Panc1 (cell line): ENCODE measurements around the gene CNTRL. TPM values are rescaled to one million over a fixed set of nuclear protein-coding genes. Genes with fewer than 3 reads are reported as not detected.

Source experiments
- ATAC-seq: fragments of 200-7000 bp; cut with Tn5 transposase; 2 replicates; pipeline ENCODE4 v1.9.1; 2020; ENCODE audit warnings: mild to moderate bottlenecking, moderate library complexity
- BruUV-seq: library from RNA; stranded (reverse); fragments of 400-500 nt; replicated peaks from 2 replicates; lab custom pipeline; 2021; lab: Mats Ljungman, UMichigan
- CTCF ChIA-PET: fragments of 300-600 bp; sonication (Branson Sonifier 250); formaldehyde crosslinking; loops from one replicate; lab custom pipeline; 2022; ENCODE audit warnings: antibody characterized with exemption; lab: Charles Lee
- POLR2A ChIA-PET: fragments of 300-600 bp; sonication (Branson Sonifier 250); formaldehyde crosslinking; loops from one replicate; lab custom pipeline; 2022; ENCODE audit warnings: antibody characterized with exemption; lab: Charles Lee
- DNase-seq: peaks from one replicate; pipeline ENCODE4 v3.0.0-alpha.2; 2010; ENCODE audit warnings: low read depth, low spot score
- H3K27ac ChIP-seq: 2 replicates; pipeline ENCODE4 v1.5.1; 2011; ENCODE audit warnings: mild to moderate bottlenecking, low read length, inconsistent platforms
- H3K27me3 ChIP-seq: fragments of 200-500 bp; sonication (Bioruptor generic); 2 replicates; pipeline ENCODE4 v1.6.0; 2014; ENCODE audit warnings: low read length, inconsistent platforms; ENCODE audit not compliant: control insufficient read depth, insufficient read depth
- H3K36me3 ChIP-seq: fragments of 200-500 bp; sonication (Bioruptor generic); 2 replicates; pipeline ENCODE4 v1.5.1; 2014; ENCODE audit warnings: inconsistent platforms, mild to moderate bottlenecking, low read length, moderate library complexity; ENCODE audit not compliant: control insufficient read depth, insufficient read depth
- H3K4me1 ChIP-seq: 2 replicates; pipeline ENCODE4 v1.5.1; 2011; ENCODE audit warnings: inconsistent platforms, mild to moderate bottlenecking, low read length, moderate library complexity; ENCODE audit not compliant: control insufficient read depth, insufficient read depth
- H3K4me3 ChIP-seq, 2 experiments: 2 replicates each; pipeline ENCODE4 v1.5.1; 2011 to 2012; ENCODE audit warnings: low read depth in 2 of 2, low read length in 2 of 2, mild to moderate bottlenecking in 2 of 2, inconsistent platforms in 1 of 2, moderate library complexity in 1 of 2
- H3K9me3 ChIP-seq: fragments of 200-500 bp; sonication (Bioruptor generic); 2 replicates; pipeline ENCODE4 v1.5.1; 2014; ENCODE audit warnings: low read depth, mild to moderate bottlenecking, inconsistent platforms, low read length, moderate library complexity; ENCODE audit not compliant: control insufficient read depth, insufficient read depth
- POLR2AphosphoS5 ChIP-seq: IDR thresholded peaks from 2 replicates; pipeline ENCODE4 v1.6.1; 2012; ENCODE audit warnings: mild to moderate bottlenecking, low read depth, low read length, moderate library complexity
- SIN3A ChIP-seq: IDR thresholded peaks from 2 replicates; pipeline ENCODE4 v1.6.1; 2012; ENCODE audit warnings: low read depth, mild to moderate bottlenecking, low read length, moderate library complexity, borderline replicate concordance; ENCODE audit not compliant: insufficient read depth
- TCF7L2 ChIP-seq: IDR thresholded peaks from 2 replicates; pipeline ENCODE4 v1.6.1; 2011; ENCODE audit warnings: mild to moderate bottlenecking, low read depth, low read length, inconsistent platforms
- in situ Hi-C: cut with HindIII; loops from 2 replicates; pipeline ENCODE4 v1.10.0; 2016; ENCODE audit warnings: low sequenced_read_pairs, low pct_unique_long_range_greater_than_20kb
- intact Hi-C: fragments of 100-400 bp; cut with micrococcal nuclease; formaldehyde crosslinking; loops from one replicate; pipeline ENCODE4 v1.10.0; 2022; ENCODE audit not compliant: unreplicated experiment
- total RNA-seq: library from RNA; stranded (reverse); gene quantifications from one replicate; pipeline ENCODE4 v1.2.1, GENCODE V29; 2021; ENCODE audit not compliant: unreplicated experiment
- TF ChIP-seq, protein P1 (sequence below): fragments of 450-650 bp; IDR thresholded peaks from 2 replicates; pipeline ENCODE4 v1.5.1; 2017; ENCODE audit warnings: mild to moderate bottlenecking
- TF ChIP-seq, protein P2 (sequence below), 2 experiments: IDR thresholded peaks; 2 replicates each; pipeline ENCODE4 v1.6.1; 2011 to 2012; ENCODE audit warnings: low read depth in 2 of 2, control low read depth in 1 of 2, low read length in 1 of 2, mild to moderate bottlenecking in 1 of 2, moderate library complexity in 1 of 2; ENCODE audit not compliant: insufficient read depth in 1 of 2

CNTRL gene
- total RNA-seq, 1 experiment from 2014 or later: 11.5 TPM

DNA sequence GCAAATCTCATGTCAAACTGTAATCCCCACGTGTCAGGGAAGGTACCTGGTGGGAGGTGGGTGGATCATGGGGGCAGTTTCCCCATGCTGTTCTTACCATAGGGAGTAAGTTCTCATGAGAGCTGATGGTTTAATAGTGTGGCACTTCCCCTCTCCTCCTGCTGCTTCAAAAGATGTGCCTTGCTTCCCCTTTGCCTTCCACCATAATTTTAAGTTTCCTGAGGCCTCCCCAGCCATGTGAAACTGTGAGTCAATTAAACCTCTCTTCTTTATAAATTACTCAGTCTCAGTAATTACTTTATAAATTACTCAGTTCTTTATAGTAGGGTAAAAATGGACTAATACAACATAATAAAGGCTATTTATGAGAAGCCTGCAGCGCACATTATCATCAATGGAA lies 7.1 kb upstream of the CNTRL start:
- Histone ChIP-seq H3K27ac (no peak overlapping the region), H3K36me3 (no peaks in the 10 kb centered on the region), H3K9me3 (no peaks in the 10 kb centered on the region), H3K4me1 (no peaks in the 10 kb centered on the region), H3K4me3 (no peak overlapping the region), H3K27me3 (no peaks in the 10 kb centered on the region)
- in situ Hi-C loops: no loop called here
- intact Hi-C loops: no loop called here
- POLR2A ChIA-PET: no interaction called here
- no TSS peak for BruUV-seq
- CTCF ChIA-PET: no interaction called here
- TF ChIP-seq, protein P1, sequence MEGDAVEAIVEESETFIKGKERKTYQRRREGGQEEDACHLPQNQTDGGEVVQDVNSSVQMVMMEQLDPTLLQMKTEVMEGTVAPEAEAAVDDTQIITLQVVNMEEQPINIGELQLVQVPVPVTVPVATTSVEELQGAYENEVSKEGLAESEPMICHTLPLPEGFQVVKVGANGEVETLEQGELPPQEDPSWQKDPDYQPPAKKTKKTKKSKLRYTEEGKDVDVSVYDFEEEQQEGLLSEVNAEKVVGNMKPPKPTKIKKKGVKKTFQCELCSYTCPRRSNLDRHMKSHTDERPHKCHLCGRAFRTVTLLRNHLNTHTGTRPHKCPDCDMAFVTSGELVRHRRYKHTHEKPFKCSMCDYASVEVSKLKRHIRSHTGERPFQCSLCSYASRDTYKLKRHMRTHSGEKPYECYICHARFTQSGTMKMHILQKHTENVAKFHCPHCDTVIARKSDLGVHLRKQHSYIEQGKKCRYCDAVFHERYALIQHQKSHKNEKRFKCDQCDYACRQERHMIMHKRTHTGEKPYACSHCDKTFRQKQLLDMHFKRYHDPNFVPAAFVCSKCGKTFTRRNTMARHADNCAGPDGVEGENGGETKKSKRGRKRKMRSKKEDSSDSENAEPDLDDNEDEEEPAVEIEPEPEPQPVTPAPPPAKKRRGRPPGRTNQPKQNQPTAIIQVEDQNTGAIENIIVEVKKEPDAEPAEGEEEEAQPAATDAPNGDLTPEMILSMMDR: no peak
- TF ChIP-seq, protein P2, sequence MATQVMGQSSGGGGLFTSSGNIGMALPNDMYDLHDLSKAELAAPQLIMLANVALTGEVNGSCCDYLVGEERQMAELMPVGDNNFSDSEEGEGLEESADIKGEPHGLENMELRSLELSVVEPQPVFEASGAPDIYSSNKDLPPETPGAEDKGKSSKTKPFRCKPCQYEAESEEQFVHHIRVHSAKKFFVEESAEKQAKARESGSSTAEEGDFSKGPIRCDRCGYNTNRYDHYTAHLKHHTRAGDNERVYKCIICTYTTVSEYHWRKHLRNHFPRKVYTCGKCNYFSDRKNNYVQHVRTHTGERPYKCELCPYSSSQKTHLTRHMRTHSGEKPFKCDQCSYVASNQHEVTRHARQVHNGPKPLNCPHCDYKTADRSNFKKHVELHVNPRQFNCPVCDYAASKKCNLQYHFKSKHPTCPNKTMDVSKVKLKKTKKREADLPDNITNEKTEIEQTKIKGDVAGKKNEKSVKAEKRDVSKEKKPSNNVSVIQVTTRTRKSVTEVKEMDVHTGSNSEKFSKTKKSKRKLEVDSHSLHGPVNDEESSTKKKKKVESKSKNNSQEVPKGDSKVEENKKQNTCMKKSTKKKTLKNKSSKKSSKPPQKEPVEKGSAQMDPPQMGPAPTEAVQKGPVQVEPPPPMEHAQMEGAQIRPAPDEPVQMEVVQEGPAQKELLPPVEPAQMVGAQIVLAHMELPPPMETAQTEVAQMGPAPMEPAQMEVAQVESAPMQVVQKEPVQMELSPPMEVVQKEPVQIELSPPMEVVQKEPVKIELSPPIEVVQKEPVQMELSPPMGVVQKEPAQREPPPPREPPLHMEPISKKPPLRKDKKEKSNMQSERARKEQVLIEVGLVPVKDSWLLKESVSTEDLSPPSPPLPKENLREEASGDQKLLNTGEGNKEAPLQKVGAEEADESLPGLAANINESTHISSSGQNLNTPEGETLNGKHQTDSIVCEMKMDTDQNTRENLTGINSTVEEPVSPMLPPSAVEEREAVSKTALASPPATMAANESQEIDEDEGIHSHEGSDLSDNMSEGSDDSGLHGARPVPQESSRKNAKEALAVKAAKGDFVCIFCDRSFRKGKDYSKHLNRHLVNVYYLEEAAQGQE (IDR thresholded peaks at IDR 0.05; ENCODE audit: insufficient read depth in 1 of 2, low read depth in 2 of 2, low read length in 1 of 2): no peak
- no peak for TF ChIP-seq POLR2AphosphoS5
- no peak for TF ChIP-seq TCF7L2
- no peak for TF ChIP-seq SIN3A
- no peak for ATAC-seq
- no peak for DNase-seq

DNA sequence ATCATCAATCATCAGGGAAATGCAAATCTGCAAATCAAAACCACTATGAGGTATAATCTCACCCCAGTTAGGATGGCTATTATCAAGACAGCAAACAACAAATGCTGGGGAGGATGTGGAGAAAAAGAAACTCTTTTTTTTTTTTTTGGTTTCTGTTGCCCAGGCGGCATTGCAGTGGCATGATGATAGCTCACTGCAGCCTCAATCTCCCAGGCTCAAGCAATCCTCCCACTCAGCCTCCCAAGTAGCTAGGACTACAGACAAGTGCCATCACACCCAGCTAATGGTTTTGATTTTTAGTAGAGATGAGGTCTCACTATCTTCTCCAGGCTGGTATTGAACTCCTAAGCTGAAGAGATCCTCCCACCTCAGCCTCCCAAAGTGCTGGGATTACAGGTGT lies 5.4 kb upstream of the CNTRL start:
- Histone ChIP-seq H3K27me3 (no peaks in the 10 kb centered on the region), H3K9me3 (no peaks in the 10 kb centered on the region), H3K4me3 (no peak overlapping the region), H3K36me3 (no peaks in the 10 kb centered on the region), H3K27ac (no peak overlapping the region), H3K4me1 (peaks cover 3% of the 10 kb centered on the region; the same call in 1 of the 2 replicates)
- in situ Hi-C loops: no loop called here
- DNase-seq (no peak), ATAC-seq (no peak)
- intact Hi-C loops: no loop called here
- TF ChIP-seq, protein P1: no peak
- TF ChIP-seq, protein P2 (IDR thresholded peaks at IDR 0.05; ENCODE audit: insufficient read depth in 1 of 2, low read depth in 2 of 2, low read length in 1 of 2): no peak
- no peak for TF ChIP-seq SIN3A
- POLR2A ChIA-PET: no interaction called here
- CTCF ChIA-PET: interaction anchor here (0.6 kb wide), 1 partner anchor 462 kb away, joined by 5 read pairs; no protein-coding TSS in a partner anchor
- BruUV-seq: no TSS peak
